T47D (cell line): ENCODE measurements around the gene NAT9.
A peak's percentile ranks its signal among the peaks of the same experiment; 100 is the strongest.

ENCODE experiments used
- DNase-seq, 2 experiments: peaks; one replicate each; pipeline versions ENCODE4 v3.0.0 to v3.0.0-alpha.2; 2011 to 2012; ENCODE audit warnings: low read depth in 1 of 2, low spot score in 1 of 2
- JUND ChIP-seq: IDR thresholded peaks from 2 replicates; pipeline ENCODE4 v1.6.1; 2012; ENCODE audit warnings: low read depth
- in situ Hi-C: cut with HindIII; loops from 2 replicates; pipeline ENCODE4 v1.10.0; 2016; ENCODE audit warnings: low sequenced_read_pairs, low pct_unique_long_range_greater_than_20kb

NAT9 gene

DNA sequence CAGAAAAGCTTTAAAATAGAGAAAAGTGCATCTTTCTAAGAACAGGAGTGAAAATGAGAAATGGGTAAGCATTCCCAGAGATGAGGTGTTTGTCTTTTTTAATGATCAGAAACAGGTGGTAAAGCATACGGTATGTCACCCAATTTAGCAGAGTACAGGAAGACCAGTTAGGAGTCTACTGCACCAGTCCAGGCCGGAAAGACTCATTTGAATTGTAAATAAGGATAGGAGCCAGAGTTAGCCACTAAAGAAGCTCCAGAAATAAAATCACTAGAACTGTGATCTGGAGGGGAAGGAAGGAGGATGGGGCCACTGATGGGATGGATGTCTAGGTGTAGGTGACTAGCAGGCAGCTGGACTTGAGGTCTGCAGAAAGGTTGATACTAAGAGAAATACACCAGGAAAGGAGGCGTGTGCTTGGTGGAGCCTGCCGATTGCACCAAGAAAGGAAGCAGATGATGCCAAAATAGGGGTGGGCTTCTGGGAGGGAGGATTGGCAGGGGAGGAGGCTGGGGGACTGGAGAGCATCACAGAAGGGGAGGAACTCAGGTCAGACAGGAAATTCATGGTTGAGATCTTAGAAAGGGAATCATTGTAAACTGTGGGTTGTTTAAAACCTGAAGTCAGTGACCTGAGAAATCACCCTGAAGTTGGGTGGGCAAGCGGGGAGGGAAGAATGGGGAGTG, 8.1 kb upstream of the NAT9 start:
- no peak for DNase-seq
- in situ Hi-C loops = no loop called here
- TF ChIP-seq JUND = no peak

DNA sequence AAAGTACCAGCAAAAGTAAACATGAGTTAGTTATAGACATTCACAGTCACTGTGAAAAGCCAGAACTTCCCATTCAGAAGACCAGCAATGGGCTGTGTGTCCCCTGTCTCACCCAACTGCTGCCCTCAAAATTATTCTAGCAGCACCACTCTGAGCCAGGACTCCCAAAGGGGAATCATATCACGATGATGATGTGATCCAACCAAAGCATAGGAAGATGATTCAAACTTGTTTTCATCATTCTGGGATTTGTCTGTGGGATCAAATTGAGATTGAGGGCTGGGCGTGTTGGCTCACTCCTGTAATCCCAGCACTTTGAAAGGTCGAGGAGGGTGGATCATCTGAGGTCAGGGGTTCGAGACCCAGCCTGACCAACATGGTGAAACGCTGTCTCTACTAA, 6.4 kb upstream of the NAT9 start:
- no peak for DNase-seq
- no peak for TF ChIP-seq JUND
- in situ Hi-C loops = no loop called here

GRCh38 chr17:74780443-74781238, 4.5 kb upstream of the NAT9 start:
- in situ Hi-C loops = no loop called here
- peak; percentile 76 to 93 for DNase-seq
- no peak for TF ChIP-seq JUND

DNA sequence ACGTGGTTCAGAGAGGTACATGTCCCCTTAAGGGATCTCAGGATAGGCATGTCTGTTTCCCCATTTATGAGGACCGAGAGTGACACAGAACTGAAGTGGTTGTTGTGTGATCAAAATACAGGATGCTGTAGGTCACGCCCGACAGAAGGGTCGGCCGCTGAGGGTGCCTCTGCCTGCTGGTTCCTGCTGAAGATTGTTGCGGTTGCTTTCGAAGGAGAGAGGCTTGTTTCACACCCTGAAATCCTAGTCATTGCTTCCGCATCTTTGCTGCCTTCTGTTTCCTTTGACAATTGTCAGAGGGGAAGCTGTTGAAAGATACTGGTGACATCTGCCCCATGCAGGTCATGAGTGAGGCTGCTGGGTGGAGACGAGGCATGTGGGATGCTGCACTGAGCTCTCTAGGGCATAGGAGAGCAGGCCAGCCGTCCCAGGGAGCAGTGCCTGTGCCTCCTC, 3.8 kb upstream of the NAT9 start:
- no peak for DNase-seq
- no peak for TF ChIP-seq JUND
- in situ Hi-C loops = no loop called here

- DNase-seq = no peak
- in situ Hi-C loops = no loop called here
- no peak for TF ChIP-seq JUND
Observed at GRCh38 chr17:74779501-74779900, 3.4 kb upstream of the NAT9 start.

- in situ Hi-C loops = no loop called here
- no peak for DNase-seq
- TF ChIP-seq JUND = no peak
Observed at GRCh38 chr17:74778960-74779359, 2.8 kb upstream of the NAT9 start.

DNA sequence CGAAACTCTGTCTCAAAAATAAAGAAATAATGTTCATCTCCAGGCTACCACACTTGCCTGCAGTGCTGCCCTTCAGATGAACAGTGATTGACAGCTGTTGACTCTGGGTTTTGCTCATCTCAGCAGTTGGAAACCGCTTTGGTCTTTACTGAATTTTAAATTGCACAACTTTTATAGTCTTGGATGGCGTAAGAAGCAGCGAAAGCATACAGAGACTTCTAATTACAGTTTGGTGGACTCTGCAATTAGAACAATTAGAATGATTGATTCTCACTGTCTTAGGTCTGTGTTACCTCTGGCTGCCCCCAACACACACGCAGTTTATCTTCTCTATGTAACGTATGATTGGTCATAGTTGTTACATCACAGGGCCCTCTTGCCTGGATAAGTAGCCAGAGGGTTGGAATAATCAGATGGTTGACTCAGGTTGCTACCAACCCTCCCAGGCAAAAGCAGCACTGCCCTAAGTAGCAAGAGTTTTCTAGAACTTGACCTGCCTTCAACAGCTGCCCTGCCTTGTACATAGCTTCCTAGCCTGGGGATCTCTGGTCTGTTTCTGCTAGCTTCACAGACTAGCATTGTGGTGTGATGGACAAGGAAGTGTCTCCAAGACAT, 1.9 kb upstream of the NAT9 start:
- in situ Hi-C loops = no loop called here
- TF ChIP-seq JUND = no peak
- DNase-seq = no peak

DNA sequence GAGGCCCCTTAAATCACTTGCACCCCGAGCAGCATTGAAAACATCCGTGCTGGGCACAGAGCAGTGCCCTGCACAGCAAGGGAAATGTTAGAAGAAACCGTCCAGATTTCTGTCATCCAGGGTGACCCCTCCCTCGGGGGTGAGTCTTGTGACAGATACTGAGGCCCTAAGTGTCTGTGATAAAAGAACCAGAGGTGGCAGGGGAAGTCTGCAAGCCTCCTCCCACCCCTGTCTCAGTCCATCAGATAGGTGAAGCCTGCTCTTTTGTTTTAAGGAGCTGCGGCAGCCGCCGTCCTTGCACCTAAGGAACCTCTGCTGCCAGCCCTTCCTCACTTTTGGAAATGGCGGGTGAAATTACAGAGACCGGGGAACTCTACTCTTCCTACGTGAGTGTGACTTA, 845 bp upstream of the NAT9 start:
- in situ Hi-C loops = no loop called here
- no peak for TF ChIP-seq JUND
- DNase-seq = no peak

GRCh38 chr17:74775409-74776043, 619 bp downstream of the NAT9 start:
- no peak for DNase-seq
- TF ChIP-seq JUND = no peak
- in situ Hi-C loops = no loop called here

- peak in 1 of 2 experiments; percentile 72 for DNase-seq
- no peak; the same call in 1 of the 2 replicates for TF ChIP-seq JUND
- in situ Hi-C loops = no loop called here
Observed at GRCh38 chr17:74773871-74774286, 2.3 kb downstream of the NAT9 start.

DNA sequence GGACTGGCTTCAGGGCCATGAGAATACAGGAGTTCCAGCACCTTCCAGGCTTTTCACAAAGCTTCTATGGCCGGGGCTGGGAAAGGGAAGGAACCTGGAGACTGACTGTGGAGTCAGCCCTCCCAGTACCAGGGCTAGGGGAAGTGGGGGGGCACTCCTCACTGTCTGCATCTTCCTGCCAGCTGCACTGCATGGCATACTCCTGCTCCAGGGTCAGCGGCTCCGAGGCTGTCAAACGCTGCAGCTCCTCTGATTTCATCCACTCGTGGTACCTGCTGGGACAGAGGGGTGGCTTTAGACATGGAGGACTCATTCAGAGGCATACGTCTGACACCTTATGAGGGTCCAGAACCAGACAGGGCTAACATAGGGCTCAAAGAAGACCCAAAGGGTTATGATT, 2.7 kb downstream of the NAT9 start:
- peak in 1 of 2 experiments; percentile 55 for DNase-seq
- in situ Hi-C loops = no loop called here
- TF ChIP-seq JUND = no peak

GRCh38 chr17:74772053-74772452, 4.1 kb downstream of the NAT9 start:
- in situ Hi-C loops = no loop called here
- DNase-seq = no peak
- TF ChIP-seq JUND = no peak

- no peak for DNase-seq
- in situ Hi-C loops = no loop called here
- TF ChIP-seq JUND = 0 out of 2 replicates have a peak, but pooled peaks have one; percentile 31
Observed at GRCh38 chr17:74771319-74771914, 4.7 kb downstream of the NAT9 start.
